Measurements from ENCODE around the gene SPAG7. TPM values are rescaled to one million over a fixed set of nuclear protein-coding genes. Genes with fewer than 3 reads are reported as not detected.

SPAG7 gene
- total and polyA plus RNA-seq, 2 of the 8 experiments (the other 6 are each of a cell fraction or from before 2014, with no cell fraction given), result 74.2 to 81.9 TPM

DNA sequence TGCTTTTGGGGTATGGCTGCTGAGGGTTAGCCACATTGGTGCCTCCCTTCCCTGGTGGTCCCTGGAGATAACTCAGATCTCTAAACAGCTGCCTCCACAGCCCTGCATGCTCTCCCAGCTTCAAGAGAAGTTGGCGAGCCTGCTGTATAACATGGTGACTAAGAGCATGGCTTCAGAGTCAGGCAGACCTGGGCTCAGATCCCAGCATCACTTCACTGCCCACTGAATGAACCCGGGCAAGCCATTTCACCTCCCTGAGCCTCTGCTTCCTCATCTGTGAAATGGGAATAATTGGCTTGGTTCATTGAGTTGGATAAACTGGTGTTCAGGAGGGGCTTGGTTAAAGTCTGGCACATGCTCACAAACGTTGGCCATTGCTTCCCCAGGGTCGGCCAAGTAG, 46.7 kb upstream of the SPAG7 start:
- DNase-seq (ENCODE audit: low read depth in 1 of 2, low spot score in 2 of 2) (no peak), FAIRE-seq (no peak)
- Histone ChIP-seq H3K23ac (ENCODE audit: insufficient read length) (no peak overlapping the region), H2BK20ac (ENCODE audit: low read length) (no peak overlapping the region), H2BK12ac (ENCODE audit: low read depth, low read length) (no peak overlapping the region), H2AK5ac (ENCODE audit: low read depth, low read length) (no peak overlapping the region), H3K56ac (replicated peaks; ENCODE audit: insufficient read length, low read depth, low read length) (no peak overlapping the region), H3K9ac (replicated peaks in 1 of 4; ENCODE audit: extremely low read depth in 1 of 4, low read depth in 3 of 4, low read length in 3 of 4) (no peak overlapping the region), H3K36me3 (ENCODE audit: control insufficient read depth in 2 of 4, insufficient read depth in 4 of 4, low read length in 3 of 4) (peaks cover 9 to 37% (median 19%) of the 10 kb centered on the region in 4 experiments; a peak in 7 of 8 replicates), H4K20me1 (replicated peaks in 1 of 2; ENCODE audit: control insufficient read depth in 1 of 2, insufficient read depth in 2 of 2, low read length in 2 of 2) (peaks cover 0 to 7% of the 10 kb centered on the region in 2 experiments), H4K91ac (replicated peaks; ENCODE audit: insufficient read length, low read length) (no peak overlapping the region), H3K4me3 (ENCODE audit: extremely low read depth in 1 of 4, insufficient read depth in 2 of 4, low read depth in 3 of 4, low read length in 4 of 4) (no peak overlapping the region), H3K4me2 (ENCODE audit: insufficient read depth in 1 of 2, low read depth in 2 of 2, low read length in 2 of 2) (no peak overlapping the region), H3K4me1 (replicated peaks in 1 of 4; ENCODE audit: control insufficient read depth in 3 of 4, insufficient read depth in 4 of 4, low read length in 3 of 4) (no peaks in the 10 kb centered on the region), H3K14ac (ENCODE audit: insufficient read length) (no peak overlapping the region), H4K5ac (ENCODE audit: insufficient read length, low read depth, low read length) (no peak overlapping the region), H3K79me2 (ENCODE audit: control insufficient read depth in 1 of 2, insufficient read depth in 2 of 2, low read length in 2 of 2) (no peaks in the 10 kb centered on the region), H3K4ac (replicated peaks; ENCODE audit: insufficient read length, low read depth, low read length) (no peak overlapping the region), H2BK120ac (replicated peaks; ENCODE audit: low read depth, low read length) (no peak overlapping the region), H2AFZ (ENCODE audit: low read length) (no peak overlapping the region), H2BK15ac (ENCODE audit: low read length) (no peak overlapping the region), H3K23me2 (ENCODE audit: low read depth, low read length) (no peaks in the 10 kb centered on the region), H3K79me1 (ENCODE audit: low read depth, low read length) (no peaks in the 10 kb centered on the region), H4K8ac (ENCODE audit: extremely low read depth, insufficient read depth, low read length) (no peak overlapping the region), H2BK5ac (ENCODE audit: low read depth, low read length) (no peak overlapping the region), H3K27ac (ENCODE audit: low read depth, low read length) (no peak overlapping the region), H3K18ac (ENCODE audit: extremely low read depth, low read length) (no peak overlapping the region), H3K27me3 (replicated peaks in 1 of 4; ENCODE audit: control insufficient read depth in 3 of 4, extremely low read depth in 1 of 4, insufficient read depth in 3 of 4, low read length in 3 of 4) (no peaks in the 10 kb centered on the region), H3K9me3 (ENCODE audit: insufficient read depth in 2 of 2, low read depth in 1 of 2, low read length in 1 of 2) (no peaks in the 10 kb centered on the region)
- WGBS, 2 experiments (ENCODE audit: extremely low coverage in 1 of 2, insufficient coverage in 1 of 2, insufficient read length in 1 of 2, insufficient replicate concordance in 2 of 2, low coverage in 1 of 2, low lambda C conversion rate in 2 of 2, missing lambda C conversion rate in 1 of 2), result 78% methylated on average over 4 of the region's 4 CpGs; no CpG with 5 or more reads in 1 of the 2 experiments
- ChIA-PET POLR2A (ENCODE audit: partially characterized antibody) (interaction anchor here (1.1 to 2.0 kb wide), 4 partner anchors 8 to 33 kb away, joined by 3 to 8 read pairs (median 6); no protein-coding TSS in a partner anchor), CTCF (ENCODE audit: partially characterized antibody) (no interaction called here)
- TF ChIP-seq EGR1 (IDR thresholded peaks at IDR 0.05; ENCODE audit: borderline replicate concordance, low read depth, low read length) (no peak), EZH2 (IDR thresholded peaks at IDR 0.05; ENCODE audit: low read depth, low read length, severe bottlenecking) (no peak), ATF2 (IDR thresholded peaks at IDR 0.05; ENCODE audit: low read length) (no peak), HDAC6 (IDR thresholded peaks at IDR 0.05; ENCODE audit: low read depth, low read length) (no peak)
